Left lobe of liver (tissue), 2 donors: ENCODE results near the gene POLR1A. TPM values are rescaled to one million over a fixed set of nuclear protein-coding genes. Genes with fewer than 3 reads are reported as not detected.

Experiments used
- ATAC-seq: fragments of 200-7000 bp; cut with Tn5 transposase; one replicate; pipeline ENCODE4 v1.9.1; 2020; ENCODE audit warnings: mild to moderate bottlenecking, moderate library complexity
- DNase-seq: peaks from one replicate; pipeline ENCODE4 v3.0.0-alpha.2; 2020; ENCODE audit warnings: low spot score
- total RNA-seq: library from RNA; stranded (reverse); gene quantifications from one replicate; pipeline ENCODE4 v1.2.1, GENCODE V29; 2021
- donor health status: DM: no; HTN: no; CAD: no; lungs with moderate emphysema.
- donor health status: DM: no; HTN: yes; CAD: no.

Gene POLR1A
- total RNA-seq, 1 donor from 2014 or later: 12.1 TPM

GRCh38 chr2:86025976-86026743, 79.5 kb downstream of the POLR1A start:
- DNase-seq (no peak), ATAC-seq (no peak)

- ATAC-seq (peak; percentile 9), DNase-seq (no peak)
These were observed 80.4 kb downstream of the POLR1A start for GRCh38 chr2:86025229-86025820.

DNA sequence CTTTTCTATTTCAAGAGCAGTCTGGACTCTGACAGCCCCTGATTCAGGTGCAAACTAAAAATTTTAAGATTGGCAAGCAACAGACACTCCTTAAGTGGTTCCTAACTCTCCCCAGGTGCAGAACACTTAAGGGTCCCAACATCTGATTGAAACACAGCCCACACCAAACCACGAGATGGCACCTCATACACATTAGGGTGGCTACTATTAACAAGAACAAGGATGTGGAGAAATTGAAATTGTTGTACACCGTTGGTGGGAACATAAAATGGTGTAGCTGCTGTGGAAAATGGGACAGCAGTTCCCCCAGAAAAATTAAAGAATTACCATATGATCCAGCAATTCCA, 82.3 kb downstream of the POLR1A start:
- ATAC-seq (no peak), DNase-seq (no peak)

DNA sequence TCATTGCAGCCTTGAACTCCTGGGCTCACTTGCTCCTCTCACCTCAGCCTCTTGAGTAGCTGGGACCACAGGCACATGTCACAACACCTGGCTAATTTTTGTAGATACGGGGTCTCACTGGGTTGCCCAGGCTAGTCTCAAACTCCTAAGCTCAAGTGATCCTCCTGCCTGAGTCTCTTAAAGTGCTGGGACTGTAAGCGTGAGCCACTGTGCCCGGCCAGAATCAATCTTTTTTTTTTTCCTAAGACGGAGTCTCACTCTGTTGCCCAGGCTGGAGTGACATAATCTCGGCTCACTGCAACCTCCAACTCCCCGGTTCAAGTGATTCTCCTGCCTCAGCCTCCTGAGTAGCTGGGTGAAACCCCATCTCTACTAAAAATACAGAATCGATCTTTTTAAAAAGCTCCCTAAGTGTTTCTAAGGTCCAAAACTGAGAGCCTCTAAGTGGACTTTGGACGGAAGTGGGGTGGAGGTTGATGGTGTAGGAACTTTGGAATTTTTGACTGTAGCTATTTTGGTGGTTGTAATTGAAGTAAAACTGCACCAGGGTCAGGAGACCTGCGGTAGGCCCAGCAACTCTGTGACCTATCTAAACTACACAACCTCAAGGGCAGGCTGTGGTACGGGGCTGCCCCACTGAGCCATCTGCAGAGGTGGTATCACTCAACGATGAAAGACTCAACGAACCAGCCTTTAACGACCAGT, 82.9 kb downstream of the POLR1A start:
- ATAC-seq: no peak
- DNase-seq: no peak

DNA sequence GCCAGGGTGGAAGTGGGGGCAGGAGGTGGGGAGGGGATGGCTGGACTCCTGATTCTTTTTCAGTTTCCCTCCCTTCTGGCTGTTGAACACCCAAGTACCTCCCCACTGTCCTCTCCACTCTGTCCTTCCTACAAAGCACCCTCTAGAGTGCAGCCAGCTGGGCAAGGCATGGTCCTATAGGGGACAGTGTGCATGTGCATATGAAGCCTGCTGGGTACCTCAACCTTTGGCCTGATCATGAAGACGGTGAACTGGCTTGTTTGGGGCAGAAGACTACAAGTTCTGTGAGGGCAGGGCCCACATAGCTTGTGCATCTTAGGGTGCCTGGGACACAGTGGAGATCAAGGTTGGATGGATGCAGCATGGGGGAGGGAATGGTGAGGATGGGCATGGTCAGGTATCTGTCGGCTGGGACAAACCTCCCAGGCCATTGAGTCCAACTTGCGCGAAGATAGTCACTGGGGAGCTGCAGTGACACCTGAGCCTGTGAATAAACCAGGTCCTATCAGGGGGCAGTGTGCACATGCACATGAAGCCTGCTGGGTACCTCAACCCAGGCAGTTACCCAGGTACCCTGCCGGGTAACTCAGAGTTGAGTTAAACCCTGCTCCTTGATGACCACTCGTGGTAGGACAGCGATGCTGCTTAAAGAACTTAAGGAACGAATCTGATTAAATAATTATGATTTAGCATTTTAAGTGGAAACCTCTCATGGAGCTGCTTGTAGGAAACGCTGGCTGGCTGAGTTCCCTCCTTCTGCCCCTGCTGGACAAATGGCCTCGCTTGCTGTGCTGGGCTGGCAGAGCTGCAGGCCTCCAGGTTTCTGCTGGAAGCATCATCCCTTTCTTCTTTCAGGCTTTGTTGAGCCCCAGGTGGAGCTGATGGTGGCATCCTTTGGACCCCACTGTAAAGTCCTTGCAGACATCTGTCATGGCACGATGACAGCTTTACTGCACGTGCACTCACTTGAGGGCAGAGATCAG, 84.0 kb downstream of the POLR1A start:
- ATAC-seq: peak; percentile 17
- no peak for DNase-seq

GRCh38 chr2:86020984-86021383, 84.7 kb downstream of the POLR1A start:
- DNase-seq (no peak), ATAC-seq (peak; percentile 34)

GRCh38 chr2:86019121-86019520, 86.6 kb downstream of the POLR1A start:
- DNase-seq (no peak), ATAC-seq (no peak)

GRCh38 chr2:86017901-86018896, 87.5 kb downstream of the POLR1A start:
- DNase-seq (no peak), ATAC-seq (peak; percentile 61)

GRCh38 chr2:86016581-86016980, 89.1 kb downstream of the POLR1A start:
- DNase-seq: no peak
- no peak for ATAC-seq

GRCh38 chr2:86015699-86016098, 90.0 kb downstream of the POLR1A start:
- no peak for ATAC-seq
- no peak for DNase-seq

GRCh38 chr2:86015006-86015405, 90.7 kb downstream of the POLR1A start:
- no peak for ATAC-seq
- DNase-seq: no peak

DNA sequence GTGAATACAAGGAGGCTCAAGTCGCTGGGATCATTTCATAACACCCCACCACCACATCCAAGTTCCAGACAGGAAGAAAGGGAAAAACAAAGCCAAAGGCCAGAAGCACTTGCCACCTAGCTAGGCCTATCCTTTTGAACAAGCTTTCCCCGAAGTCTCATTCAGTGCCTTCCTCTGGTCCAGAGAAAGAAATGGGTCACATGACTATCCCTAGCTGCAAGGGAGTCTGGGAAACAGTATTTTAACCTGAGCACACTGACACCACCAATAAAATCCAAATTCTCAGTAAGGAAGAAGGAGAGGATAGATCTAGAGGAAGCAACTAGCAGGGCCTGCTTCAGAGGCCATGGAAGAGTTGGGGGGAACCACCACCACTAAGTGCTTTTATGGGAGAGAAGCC, 91.2 kb downstream of the POLR1A start:
- DNase-seq (no peak), ATAC-seq (no peak)

DNA sequence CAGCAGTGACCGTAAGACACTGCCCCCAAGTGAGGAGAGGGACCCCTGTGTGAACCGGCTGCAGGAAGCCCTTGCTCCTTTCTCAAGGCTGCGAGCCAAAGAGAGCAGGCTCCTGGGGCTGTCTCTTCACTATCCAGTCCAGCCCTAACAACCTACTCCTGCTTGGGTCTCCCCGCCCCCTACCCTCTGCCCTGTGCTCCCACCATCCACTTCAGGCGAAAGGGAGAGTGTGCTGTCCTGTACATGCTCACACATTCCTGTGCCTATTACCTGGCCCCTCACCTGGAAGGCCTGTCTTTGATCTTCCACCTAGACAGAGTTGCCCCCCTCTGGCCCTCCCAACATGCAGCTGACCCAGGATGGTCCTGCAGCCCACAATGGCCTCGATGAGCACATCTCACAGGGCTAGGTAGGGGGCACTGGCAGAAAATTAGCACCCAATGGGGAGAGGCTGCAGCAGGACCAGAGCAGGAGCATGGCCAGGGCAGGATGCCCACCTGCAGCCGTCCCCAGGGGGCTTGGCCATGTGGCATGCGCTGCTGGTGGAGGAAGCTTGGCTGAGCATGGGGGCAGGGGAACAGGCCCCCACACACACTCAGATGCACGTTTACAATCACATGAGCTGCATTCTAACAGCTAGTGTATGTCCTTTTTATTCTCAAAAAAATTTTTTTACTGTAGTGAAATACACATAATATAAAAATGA, 93.5 kb downstream of the POLR1A start:
- DNase-seq: no peak

DNA sequence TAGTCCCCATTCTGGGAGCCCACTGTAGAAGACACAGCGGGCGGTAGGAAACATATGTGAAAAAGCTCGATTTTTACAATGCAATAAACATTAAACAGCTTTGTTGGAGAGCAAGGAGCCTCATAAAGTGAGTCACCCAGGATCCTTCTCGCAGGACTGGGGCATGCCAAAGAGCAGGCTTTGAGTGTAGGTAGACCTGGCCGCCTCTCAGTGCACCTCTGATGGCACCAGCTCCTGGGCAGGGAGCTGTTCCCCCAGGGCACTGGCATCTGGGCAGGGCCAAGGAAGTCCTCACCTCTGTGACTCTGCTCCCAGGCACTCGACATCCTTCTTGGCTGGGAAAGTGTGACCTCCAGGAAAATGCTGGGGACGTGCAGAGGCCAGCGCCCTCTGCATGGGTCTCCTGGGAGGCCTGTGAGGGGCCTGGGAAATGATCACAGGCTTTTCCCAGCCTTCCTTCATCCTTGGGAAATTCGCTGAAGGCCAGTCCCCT, 94.2 kb downstream of the POLR1A start:
- DNase-seq: no peak
- no peak for ATAC-seq

More for the DNA sequence above, 93.5 kb downstream of the POLR1A start:
- ATAC-seq: no peak

GRCh38 chr2:86010083-86010482, 95.6 kb downstream of the POLR1A start:
- ATAC-seq: no peak
- DNase-seq: no peak

GRCh38 chr2:86006524-86006923, 99.2 kb downstream of the POLR1A start:
- ATAC-seq (no peak), DNase-seq (no peak)

DNA sequence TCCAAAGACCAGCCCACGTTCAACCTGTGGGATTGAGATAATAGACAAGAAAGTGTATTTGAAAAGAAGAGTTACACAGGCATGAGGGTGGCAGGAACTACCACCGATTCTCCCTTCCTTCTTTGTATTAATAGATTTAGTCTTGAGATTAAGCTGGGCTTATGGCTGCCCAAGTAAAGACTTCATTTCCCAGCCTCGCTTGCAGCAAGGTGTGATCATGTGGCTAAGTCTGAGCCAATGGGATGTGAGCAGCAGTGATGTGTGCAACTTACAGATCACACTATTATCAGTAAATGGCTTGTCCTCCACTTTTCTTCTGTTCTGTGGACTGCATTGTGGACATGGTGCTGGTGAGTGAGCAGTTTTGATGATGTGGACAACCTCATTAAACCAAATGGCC, 101.7 kb downstream of the POLR1A start:
- no peak for ATAC-seq
- DNase-seq: no peak

- no peak for ATAC-seq
- DNase-seq: no peak
These were observed 102.6 kb downstream of the POLR1A start for GRCh38 chr2:86003104-86003503.

DNA sequence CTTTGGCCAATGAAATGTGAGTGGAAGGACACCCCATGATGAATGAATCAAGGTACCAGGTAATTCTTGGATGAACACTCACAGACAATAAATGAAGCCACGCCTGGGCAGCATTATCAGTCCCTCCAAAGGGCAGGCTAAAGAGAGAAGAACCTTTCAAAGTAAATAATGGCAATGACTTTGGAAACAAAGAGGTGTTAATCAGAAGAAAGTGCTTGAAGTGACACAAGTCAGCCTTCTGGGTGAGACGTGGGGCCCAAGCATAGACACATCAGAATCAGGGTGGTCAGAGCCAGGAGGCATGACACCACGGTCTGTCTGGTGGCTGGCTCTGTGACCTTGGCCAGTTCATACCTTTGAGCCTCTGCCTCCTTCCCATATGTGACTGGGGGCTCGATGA, 103.3 kb downstream of the POLR1A start:
- ATAC-seq (no peak), DNase-seq (no peak)
